H9 (cell line): Measurements from ENCODE around the gene OR2AT4. TPM values are rescaled to one million over a fixed set of nuclear protein-coding genes. Genes with fewer than 3 reads are reported as not detected.
A peak's percentile ranks its signal among the peaks of the same experiment; 100 is the strongest.
"Not testable (repeated sequence)": the region's sequence is repeated elsewhere in the genome, so short reads cannot be mapped to it uniquely, and the experiment has no call there.

Experiments used
- DNase-seq: peaks from one replicate; pipeline ENCODE4 v3.0.0-alpha.2; 2017
- H2AFZ ChIP-seq: one replicate; pipeline ENCODE4 v1.6.1; 2013; ENCODE audit warnings: mild to moderate bottlenecking, low read length, control low read depth, moderate library complexity
- H2AK5ac ChIP-seq: 2 replicates; pipeline ENCODE4 v1.6.1; 2013; ENCODE audit warnings: low read length, control low read depth, mixed read lengths; ENCODE audit not compliant: insufficient read length
- H2BK120ac ChIP-seq: one replicate; pipeline ENCODE4 v1.6.1; 2013; ENCODE audit warnings: low read depth, mild to moderate bottlenecking, low read length, control low read depth, inconsistent platforms; ENCODE audit not compliant: poor library complexity, severe bottlenecking
- H2BK12ac ChIP-seq: 2 replicates; pipeline ENCODE4 v1.6.1; 2013; ENCODE audit warnings: low read length, control low read depth, mixed read lengths, low read depth; ENCODE audit not compliant: insufficient read length
- H2BK15ac ChIP-seq: 2 replicates; pipeline ENCODE4 v1.6.1; 2013; ENCODE audit warnings: low read depth, low read length, control low read depth
- H2BK20ac ChIP-seq: one replicate; pipeline ENCODE4 v1.6.1; 2013; ENCODE audit warnings: low read depth, mild to moderate bottlenecking, low read length, control low read depth, inconsistent platforms; ENCODE audit not compliant: poor library complexity, severe bottlenecking
- H2BK5ac ChIP-seq: 2 replicates; pipeline ENCODE4 v1.6.1; 2013; ENCODE audit warnings: low read length, control low read depth, mixed read lengths; ENCODE audit not compliant: insufficient read length
- H3K14ac ChIP-seq: 2 replicates; pipeline ENCODE4 v1.6.1; 2013; ENCODE audit warnings: low read length, control low read depth; ENCODE audit not compliant: insufficient read depth
- H3K18ac ChIP-seq: 2 replicates; pipeline ENCODE4 v1.6.1; 2013; ENCODE audit warnings: low read depth, mild to moderate bottlenecking, mixed read lengths, low read length, control low read depth; ENCODE audit not compliant: insufficient read length
- H3K23ac ChIP-seq: 2 replicates; pipeline ENCODE4 v1.6.1; 2013; ENCODE audit warnings: low read length, control low read depth, mixed read lengths, low read depth; ENCODE audit not compliant: insufficient read length
- H3K23me2 ChIP-seq: 2 replicates; pipeline ENCODE4 v1.6.1; 2013; ENCODE audit warnings: low read depth, mild to moderate bottlenecking, mixed read lengths, low read length, control low read depth; ENCODE audit not compliant: insufficient read length, poor library complexity, severe bottlenecking
- H3K27ac ChIP-seq: 2 replicates; pipeline ENCODE4 v1.5.1; 2013; ENCODE audit warnings: low read length, control low read depth, mixed read lengths, low read depth; ENCODE audit not compliant: insufficient read length
- H3K27me3 ChIP-seq: 2 replicates; pipeline ENCODE4 v1.6.1; 2013; ENCODE audit warnings: low read length, control low read depth, inconsistent platforms; ENCODE audit not compliant: insufficient read depth
- H3K4ac ChIP-seq: 2 replicates; pipeline ENCODE4 v1.6.1; 2013; ENCODE audit warnings: low read depth, mild to moderate bottlenecking, control low read depth, inconsistent platforms, low read length, moderate library complexity
- H3K4me1 ChIP-seq: 2 replicates; pipeline ENCODE4 v1.6.1; 2013; ENCODE audit warnings: low read length, control low read depth, inconsistent platforms; ENCODE audit not compliant: insufficient read depth
- H3K4me2 ChIP-seq: 2 replicates; pipeline ENCODE4 v1.6.1; 2013; ENCODE audit warnings: low read length, control low read depth, mixed read lengths; ENCODE audit not compliant: insufficient read length, insufficient read depth
- H3K56ac ChIP-seq: 2 replicates; pipeline ENCODE4 v1.6.1; 2013; ENCODE audit warnings: low read depth, mild to moderate bottlenecking, mixed read lengths, low read length, control low read depth; ENCODE audit not compliant: insufficient read length
- H3K79me1 ChIP-seq: 2 replicates; pipeline ENCODE4 v1.6.1; 2013; ENCODE audit warnings: low read depth, mild to moderate bottlenecking, moderate library complexity, low read length, control low read depth, inconsistent platforms; ENCODE audit not compliant: insufficient read depth, poor library complexity, severe bottlenecking
- H3K79me2 ChIP-seq: 2 replicates; pipeline ENCODE4 v1.6.1; 2013; ENCODE audit warnings: low read length, control low read depth, inconsistent platforms; ENCODE audit not compliant: insufficient read depth
- H3K9ac ChIP-seq: 2 replicates; pipeline ENCODE4 v1.6.1; 2013; ENCODE audit warnings: low read length, control low read depth, mixed read lengths; ENCODE audit not compliant: insufficient read length; ENCODE audit errors: extremely low read depth
- H3K9me3 ChIP-seq: one replicate; pipeline ENCODE4 v1.6.1; 2013; ENCODE audit warnings: low read depth, low read length, inconsistent platforms; ENCODE audit not compliant: control insufficient read depth
- H3T11ph ChIP-seq: one replicate; pipeline ENCODE4 v1.6.1; 2013; ENCODE audit warnings: mild to moderate bottlenecking, low read length, control low read depth, inconsistent platforms
- H4K20me1 ChIP-seq: one replicate; pipeline ENCODE4 v1.6.1; 2013; ENCODE audit not compliant: control insufficient read depth, insufficient read length, insufficient read depth
- H4K5ac ChIP-seq: 2 replicates; pipeline ENCODE4 v1.6.1; 2013; ENCODE audit warnings: low read depth, mild to moderate bottlenecking, mixed read lengths, low read length, control low read depth; ENCODE audit not compliant: insufficient read length
- H4K8ac ChIP-seq: replicated peaks from 2 replicates; pipeline ENCODE4 v1.6.1; 2013; ENCODE audit warnings: low read length, control low read depth, mixed read lengths, low read depth; ENCODE audit not compliant: insufficient read length
- H4K91ac ChIP-seq: 2 replicates; pipeline ENCODE4 v1.6.1; 2013; ENCODE audit warnings: low read depth, mild to moderate bottlenecking, moderate library complexity, mixed read lengths, low read length, control low read depth; ENCODE audit not compliant: insufficient read length
- H3K27ac Mint-ChIP-seq, 3 experiments: 2 replicates in 2 of 3; 3 replicates in 1 of 3; pipeline ENCODE4 v1.8.0; 2020 to 2021; ENCODE audit warnings: mixed read lengths in 3 of 3, mild to moderate bottlenecking in 1 of 3, moderate library complexity in 1 of 3
- H3K27me3 Mint-ChIP-seq: 2 replicates; pipeline ENCODE4 v1.8.0; 2021; ENCODE audit warnings: low read depth, mild to moderate bottlenecking, moderate library complexity, mixed read lengths
- H3K36me3 Mint-ChIP-seq, 3 experiments: 2 replicates in 2 of 3; 3 replicates in 1 of 3; pipeline ENCODE4 v1.8.0; 2020 to 2021; ENCODE audit warnings: low read depth in 3 of 3, mixed read lengths in 3 of 3; ENCODE audit not compliant: insufficient read depth in 1 of 3
- H3K4me1 Mint-ChIP-seq, 2 experiments: 2 replicates each; pipeline ENCODE4 v1.8.0; 2020; ENCODE audit warnings: mixed read lengths in 2 of 2
- H3K4me3 Mint-ChIP-seq, 2 experiments: 2 replicates in 1 of 2; 3 replicates in 1 of 2; pipeline ENCODE4 v1.8.0; 2020 to 2021; ENCODE audit warnings: mild to moderate bottlenecking in 2 of 2, mixed read lengths in 2 of 2, moderate library complexity in 1 of 2
- H3K9me3 Mint-ChIP-seq, 2 experiments: 2 replicates in 1 of 2; 3 replicates in 1 of 2; pipeline ENCODE4 v1.8.0; 2020; ENCODE audit warnings: mild to moderate bottlenecking in 2 of 2, mixed read lengths in 2 of 2, moderate library complexity in 1 of 2
- CTCF ChIP-seq: fragments of 200-600 bp; sonication (generic); conservative IDR thresholded peaks from 3 replicates; pipeline ENCODE4 v1.8.0; 2021; ENCODE audit warnings: antibody characterized with exemption, mild to moderate bottlenecking
- WGBS: extraction: QIAGEN DNeasy Blood & Tissue Kit; methylation state at CpG from one replicate; pipeline ENCODE4 v1.1.7; 2013; ENCODE audit warnings: missing lambda C conversion rate, low lambda C conversion rate, mixed read lengths; ENCODE audit not compliant: insufficient read length; ENCODE audit errors: extremely low coverage; 5-methylcytosine and 5-hydroxymethylcytosine counted together
- total RNA-seq: library from RNA; stranded (reverse); gene quantifications from 2 replicates; pipeline ENCODE4 v1.2.1, GENCODE V29; 2021

Gene OR2AT4
- total RNA-seq, 1 experiment from 2014 or later = not detected

DNA sequence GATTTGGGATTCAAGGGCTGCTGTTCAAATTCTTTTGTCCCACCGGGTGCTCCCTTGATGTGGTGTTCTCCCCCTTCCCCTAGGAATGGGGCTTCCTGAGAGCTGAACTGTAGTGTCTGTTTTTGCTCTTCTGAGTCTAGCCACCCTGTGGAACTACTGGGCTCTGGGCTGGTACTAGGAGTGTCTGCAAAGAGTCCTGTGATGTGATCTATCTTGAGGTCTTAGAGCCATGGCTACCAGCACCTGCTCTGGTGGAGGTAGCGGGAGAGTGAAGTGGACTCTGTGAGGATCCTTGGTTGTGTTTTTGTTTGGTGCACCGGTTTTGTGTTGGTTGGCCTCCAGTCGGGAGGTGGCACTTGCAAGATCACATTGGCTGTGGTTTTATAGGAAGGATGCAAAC, 46.2 kb downstream of the OR2AT4 start:
- Histone ChIP-seq H2BK15ac (no peak overlapping the region), H2BK120ac (no peak overlapping the region), H3K9me3 (no peaks in the 10 kb centered on the region), H3K18ac (no peak overlapping the region), H3K79me1 (no peaks in the 10 kb centered on the region), H2BK20ac (no peak overlapping the region), H3K56ac (no peak overlapping the region), H3K27ac (no peak overlapping the region), H3K23me2 (no peaks in the 10 kb centered on the region), H2AFZ (no peak overlapping the region), H4K20me1 (no peaks in the 10 kb centered on the region), H3K27me3 (no peaks in the 10 kb centered on the region), H2BK12ac (no peak overlapping the region), H4K8ac (no peak overlapping the region), H3K23ac (no peak overlapping the region), H3K14ac (no peak overlapping the region), H3K9ac (no peak overlapping the region), H3K4ac (no peak overlapping the region), H3T11ph (no peak overlapping the region), H4K91ac (no peak overlapping the region), H2AK5ac (no peak overlapping the region), H3K79me2 (no peaks in the 10 kb centered on the region), H3K4me1 (no peaks in the 10 kb centered on the region), H4K5ac (no peak overlapping the region), H3K4me2 (no peak overlapping the region), H2BK5ac (no peak overlapping the region)
- H3K36me3 Mint-ChIP-seq = peaks cover 2 to 13% (median 5%) of the 10 kb centered on the region in 3 experiments; a peak in 5 of 7 replicates
- no CpG with 5 or more reads among the region's 4 CpGs for WGBS
- H3K27ac Mint-ChIP-seq = peak overlapping the region in 1 of 3 experiments; percentile 59; a peak in 1 of 7 replicates
- peaks cover 1% of the 10 kb centered on the region; the same call in 1 of the 2 replicates for H3K27me3 Mint-ChIP-seq
- H3K9me3 Mint-ChIP-seq = peaks cover 21 to 23% of the 10 kb centered on the region in 2 experiments
- no peak for TF ChIP-seq CTCF
- no peak overlapping the region for H3K4me3 Mint-ChIP-seq
- DNase-seq = no peak
- peaks cover 7 to 12% of the 10 kb centered on the region in 2 experiments for H3K4me1 Mint-ChIP-seq

- Mint-ChIP-seq H3K36me3 (peaks cover 2 to 13% (median 5%) of the 10 kb centered on the region in 3 experiments; a peak in 5 of 7 replicates), H3K4me1 (peaks cover 9 to 15% of the 10 kb centered on the region in 2 experiments), H3K9me3 (peaks cover 21 to 23% of the 10 kb centered on the region in 2 experiments)
- H3K14ac ChIP-seq, H3K18ac ChIP-seq, H3K23ac ChIP-seq, H2AK5ac ChIP-seq, H2BK12ac ChIP-seq, H3K23me2 ChIP-seq, H3K27me3 Mint-ChIP-seq, H4K5ac ChIP-seq, H3K4me2 ChIP-seq, H4K8ac ChIP-seq, H4K20me1 ChIP-seq, H3K79me1 ChIP-seq, H2BK15ac ChIP-seq, H3K27ac ChIP-seq, H3T11ph ChIP-seq, H3K79me2 ChIP-seq, H2BK20ac ChIP-seq, H3K27me3 ChIP-seq, H2BK120ac ChIP-seq, H3K4me3 Mint-ChIP-seq, H3K9ac ChIP-seq, H2BK5ac ChIP-seq, H3K4me1 ChIP-seq, H2AFZ ChIP-seq, H3K4ac ChIP-seq, H3K27ac Mint-ChIP-seq, H4K91ac ChIP-seq, DNase-seq, H3K56ac ChIP-seq, H3K9me3 ChIP-seq: not testable (repeated sequence)
- WGBS = no CpG with 5 or more reads among the region's 8 CpGs
These were observed 47.0 kb downstream of the OR2AT4 start for GRCh38 chr11:75049501-75050266.
